Calu3 (cell line): Measurements from ENCODE around the gene UNC13B. TPM values are rescaled to one million over a fixed set of nuclear protein-coding genes. Genes with fewer than 3 reads are reported as not detected.

ENCODE experiments used
- BruUV-seq: library from RNA; stranded (reverse); fragments of 400-500 nt; replicated peaks from 2 replicates; lab custom pipeline; 2021; lab: Mats Ljungman, UMichigan
- CTCF ChIA-PET: fragments of 300-600 bp; sonication (Branson Sonifier 250); formaldehyde crosslinking; loops from one replicate; lab custom pipeline; 2022; ENCODE audit warnings: antibody characterized with exemption; lab: Charles Lee
- DNase-seq: peaks from one replicate; pipeline ENCODE4 v3.0.0; 2022
- H3K27ac Mint-ChIP-seq: one replicate; pipeline ENCODE4 v1.8.0; 2022; ENCODE audit warnings: mixed read lengths; ENCODE audit not compliant: unreplicated experiment
- H3K27me3 Mint-ChIP-seq: one replicate; pipeline ENCODE4 v1.8.0; 2022; ENCODE audit warnings: mixed read lengths; ENCODE audit not compliant: unreplicated experiment
- H3K36me3 Mint-ChIP-seq: one replicate; pipeline ENCODE4 v1.8.0; 2022; ENCODE audit warnings: mild to moderate bottlenecking, moderate library complexity, mixed read lengths; ENCODE audit not compliant: insufficient read depth, unreplicated experiment
- H3K4me1 Mint-ChIP-seq: one replicate; pipeline ENCODE4 v1.8.0; 2022; ENCODE audit warnings: mild to moderate bottlenecking, low read depth, mixed read lengths; ENCODE audit not compliant: unreplicated experiment
- H3K4me3 Mint-ChIP-seq: one replicate; pipeline ENCODE4 v1.8.0; 2022; ENCODE audit warnings: mild to moderate bottlenecking, low read depth, moderate library complexity, mixed read lengths; ENCODE audit not compliant: unreplicated experiment
- H3K9me3 Mint-ChIP-seq: one replicate; pipeline ENCODE4 v1.8.0; 2022; ENCODE audit warnings: low read depth, mixed read lengths; ENCODE audit not compliant: unreplicated experiment
- intact Hi-C: fragments of 100-400 bp; cut with micrococcal nuclease; formaldehyde crosslinking; loops from one replicate; pipeline ENCODE4 v1.10.0; 2022; ENCODE audit not compliant: unreplicated experiment
- total RNA-seq: library from RNA; stranded (reverse); gene quantifications from 2 replicates; pipeline ENCODE4 v1.2.3, GENCODE V29; 2022
- TF ChIP-seq, protein P1 (sequence below): fragments of 200-600 bp; IDR thresholded peaks from one replicate; pipeline ENCODE4 v1.8.0; 2022; ENCODE audit warnings: antibody characterized with exemption; ENCODE audit not compliant: unreplicated experiment

Gene UNC13B
- total RNA-seq, 1 experiment from 2014 or later, result 20.4 TPM

DNA sequence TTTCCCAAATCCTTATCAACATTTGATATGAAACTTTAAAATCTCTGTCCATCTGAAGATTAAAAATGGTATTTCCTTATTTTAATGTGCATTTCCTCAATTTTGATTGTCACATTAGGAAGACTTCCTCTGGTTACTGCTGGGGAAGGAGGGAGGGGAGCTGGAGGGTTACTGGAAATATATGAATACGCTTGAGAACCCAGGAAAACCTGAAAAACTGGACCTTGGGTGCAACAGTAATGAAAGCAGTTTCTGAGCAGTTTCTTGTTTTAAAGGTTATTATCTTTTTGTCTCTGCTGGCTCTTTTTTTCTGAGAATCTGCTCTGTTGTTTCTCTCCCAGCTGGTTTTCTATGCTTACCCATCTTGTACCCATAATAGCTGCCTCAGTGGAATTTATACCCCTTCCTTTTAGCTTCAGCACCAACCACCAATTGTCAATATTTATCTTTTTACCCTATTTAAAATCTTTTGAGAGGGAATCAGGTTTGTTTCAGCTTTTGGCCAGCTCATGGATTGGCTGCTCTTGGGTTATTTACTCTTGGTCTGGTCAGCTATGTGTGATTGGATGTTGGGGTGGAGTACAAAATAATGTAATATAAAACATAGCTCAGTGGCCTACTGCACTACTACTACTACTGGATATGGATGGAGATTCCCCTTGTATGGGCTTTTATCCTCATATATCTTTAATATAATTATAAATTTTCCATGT, 67.4 kb downstream of the UNC13B start:
- CTCF ChIA-PET, result interaction anchor here (1.3 kb wide), 1 partner anchor 26 kb away, joined by 3 read pairs; no protein-coding TSS in a partner anchor
- peak; percentile 1 for DNase-seq
- no TSS peak for BruUV-seq
- TF ChIP-seq, protein P1, sequence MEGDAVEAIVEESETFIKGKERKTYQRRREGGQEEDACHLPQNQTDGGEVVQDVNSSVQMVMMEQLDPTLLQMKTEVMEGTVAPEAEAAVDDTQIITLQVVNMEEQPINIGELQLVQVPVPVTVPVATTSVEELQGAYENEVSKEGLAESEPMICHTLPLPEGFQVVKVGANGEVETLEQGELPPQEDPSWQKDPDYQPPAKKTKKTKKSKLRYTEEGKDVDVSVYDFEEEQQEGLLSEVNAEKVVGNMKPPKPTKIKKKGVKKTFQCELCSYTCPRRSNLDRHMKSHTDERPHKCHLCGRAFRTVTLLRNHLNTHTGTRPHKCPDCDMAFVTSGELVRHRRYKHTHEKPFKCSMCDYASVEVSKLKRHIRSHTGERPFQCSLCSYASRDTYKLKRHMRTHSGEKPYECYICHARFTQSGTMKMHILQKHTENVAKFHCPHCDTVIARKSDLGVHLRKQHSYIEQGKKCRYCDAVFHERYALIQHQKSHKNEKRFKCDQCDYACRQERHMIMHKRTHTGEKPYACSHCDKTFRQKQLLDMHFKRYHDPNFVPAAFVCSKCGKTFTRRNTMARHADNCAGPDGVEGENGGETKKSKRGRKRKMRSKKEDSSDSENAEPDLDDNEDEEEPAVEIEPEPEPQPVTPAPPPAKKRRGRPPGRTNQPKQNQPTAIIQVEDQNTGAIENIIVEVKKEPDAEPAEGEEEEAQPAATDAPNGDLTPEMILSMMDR, result no peak
- Mint-ChIP-seq H3K4me3 (no peak overlapping the region), H3K4me1 (peaks cover 7% of the 10 kb centered on the region), H3K27ac (no peak overlapping the region), H3K36me3 (no peaks in the 10 kb centered on the region), H3K9me3 (no peaks in the 10 kb centered on the region), H3K27me3 (no peaks in the 10 kb centered on the region)
- intact Hi-C loops, result no loop called here

DNA sequence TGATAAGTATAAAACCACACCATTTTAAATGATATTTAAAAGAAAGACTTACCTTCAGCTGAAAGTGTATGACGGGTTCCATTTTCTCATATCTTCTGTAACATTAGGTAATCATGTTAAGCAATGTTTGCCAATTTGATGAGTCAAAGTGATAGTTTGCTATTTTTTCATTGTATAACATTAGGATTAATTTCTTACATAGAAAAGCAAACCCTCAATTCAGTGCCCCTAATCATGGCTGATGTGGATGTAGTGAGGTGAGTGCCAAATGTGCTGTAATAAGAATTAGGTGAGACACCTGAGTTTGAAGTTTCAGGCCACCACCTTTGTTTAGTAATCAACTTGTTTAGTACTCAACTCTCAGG, 68.0 kb downstream of the UNC13B start:
- Mint-ChIP-seq H3K27ac (no peak overlapping the region), H3K27me3 (no peaks in the 10 kb centered on the region), H3K4me1 (peaks cover 7% of the 10 kb centered on the region), H3K36me3 (no peaks in the 10 kb centered on the region), H3K4me3 (no peak overlapping the region), H3K9me3 (no peaks in the 10 kb centered on the region)
- DNase-seq, result no peak
- BruUV-seq, result no TSS peak
- intact Hi-C loops, result no loop called here
- CTCF ChIA-PET, result interaction anchor here (1.3 kb wide), 1 partner anchor 26 kb away, joined by 3 read pairs; no protein-coding TSS in a partner anchor
- TF ChIP-seq, protein P1, result no peak

DNA sequence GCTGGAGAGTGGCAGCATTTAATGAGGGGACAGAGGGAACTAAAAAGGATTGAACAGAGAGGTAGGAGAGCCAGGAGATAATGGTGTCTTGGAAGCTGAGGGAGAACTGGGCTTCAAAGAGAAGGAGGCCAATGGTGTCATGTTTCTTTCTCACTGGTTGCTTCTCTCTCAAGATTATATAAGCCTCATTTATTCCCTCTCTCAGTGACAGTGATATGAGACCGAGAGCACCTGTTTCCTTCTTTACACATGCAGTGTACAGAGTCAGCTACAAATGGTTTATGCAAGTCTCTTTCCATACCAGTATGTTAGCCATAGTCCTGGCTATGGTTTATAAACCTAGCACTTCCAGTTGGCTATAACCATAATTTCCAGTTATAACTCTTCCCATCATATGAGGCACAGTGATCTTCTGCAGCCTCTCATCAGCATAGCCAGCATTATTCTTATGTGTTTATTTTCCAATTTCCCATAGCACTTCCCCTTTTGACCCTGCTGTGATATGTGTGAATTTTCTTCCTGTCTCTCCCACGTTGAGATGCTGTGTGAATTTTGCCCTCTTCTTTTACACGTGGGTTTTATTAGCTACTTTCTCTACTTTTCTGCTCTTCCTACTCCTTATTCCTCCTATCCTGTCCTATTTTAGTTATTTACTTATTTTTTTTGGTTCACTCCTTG, 71.2 kb downstream of the UNC13B start:
- H3K36me3 Mint-ChIP-seq, result no peaks in the 10 kb centered on the region
- H3K27ac Mint-ChIP-seq, result no peak overlapping the region
- TF ChIP-seq, protein P1, result no peak
- no TSS peak for BruUV-seq
- DNase-seq, result no peak
- no peak overlapping the region for H3K4me3 Mint-ChIP-seq
- peaks cover 24% of the 10 kb centered on the region for H3K4me1 Mint-ChIP-seq
- H3K9me3 Mint-ChIP-seq, result no peaks in the 10 kb centered on the region
- no peaks in the 10 kb centered on the region for H3K27me3 Mint-ChIP-seq
- intact Hi-C loops, result no loop called here
- CTCF ChIA-PET, result interaction anchor here (0.6 kb wide), 1 partner anchor 214 kb away, joined by 5 read pairs; no protein-coding TSS in a partner anchor

DNA sequence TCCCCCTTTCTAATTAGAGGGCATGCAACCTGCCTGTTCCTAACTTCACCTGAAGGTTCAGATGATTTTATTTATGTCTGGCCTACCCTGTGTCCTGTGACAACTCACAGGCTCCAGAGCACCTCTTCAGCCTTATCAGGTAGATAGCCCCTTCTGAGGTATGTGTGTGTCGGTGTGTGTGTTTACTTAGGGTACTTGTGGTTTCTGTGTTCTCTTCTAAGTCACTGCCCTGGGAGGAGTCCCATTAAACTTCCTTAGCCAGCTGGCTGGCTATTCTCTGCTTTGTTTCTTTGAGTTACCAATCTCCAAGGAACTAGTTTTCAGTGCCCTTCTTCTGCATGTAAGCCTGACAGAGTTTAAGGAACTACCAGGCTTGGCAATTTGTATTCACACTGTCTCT, 74.9 kb downstream of the UNC13B start:
- DNase-seq, result no peak
- Mint-ChIP-seq H3K27ac (no peak overlapping the region), H3K4me3 (no peak overlapping the region), H3K4me1 (peaks cover 19% of the 10 kb centered on the region), H3K27me3 (no peaks in the 10 kb centered on the region), H3K9me3 (no peaks in the 10 kb centered on the region), H3K36me3 (no peaks in the 10 kb centered on the region)
- intact Hi-C loops, result no loop called here
- TF ChIP-seq, protein P1, result no peak
- BruUV-seq, result no TSS peak
- CTCF ChIA-PET, result interaction anchor here (0.7 kb wide), 1 partner anchor 21 kb away, joined by 3 read pairs; no protein-coding TSS in a partner anchor
